NCI-H2227 (cell line): ENCODE results near the gene THSD8.
A peak's percentile ranks its signal among the peaks of the same experiment; 100 is the strongest.

Experiments
- DNase-seq: peaks from one replicate; lab custom pipeline; 2025; ENCODE audit not compliant: unreplicated experiment; lab: John Stamatoyannopoulos, UW

Gene THSD8

DNA sequence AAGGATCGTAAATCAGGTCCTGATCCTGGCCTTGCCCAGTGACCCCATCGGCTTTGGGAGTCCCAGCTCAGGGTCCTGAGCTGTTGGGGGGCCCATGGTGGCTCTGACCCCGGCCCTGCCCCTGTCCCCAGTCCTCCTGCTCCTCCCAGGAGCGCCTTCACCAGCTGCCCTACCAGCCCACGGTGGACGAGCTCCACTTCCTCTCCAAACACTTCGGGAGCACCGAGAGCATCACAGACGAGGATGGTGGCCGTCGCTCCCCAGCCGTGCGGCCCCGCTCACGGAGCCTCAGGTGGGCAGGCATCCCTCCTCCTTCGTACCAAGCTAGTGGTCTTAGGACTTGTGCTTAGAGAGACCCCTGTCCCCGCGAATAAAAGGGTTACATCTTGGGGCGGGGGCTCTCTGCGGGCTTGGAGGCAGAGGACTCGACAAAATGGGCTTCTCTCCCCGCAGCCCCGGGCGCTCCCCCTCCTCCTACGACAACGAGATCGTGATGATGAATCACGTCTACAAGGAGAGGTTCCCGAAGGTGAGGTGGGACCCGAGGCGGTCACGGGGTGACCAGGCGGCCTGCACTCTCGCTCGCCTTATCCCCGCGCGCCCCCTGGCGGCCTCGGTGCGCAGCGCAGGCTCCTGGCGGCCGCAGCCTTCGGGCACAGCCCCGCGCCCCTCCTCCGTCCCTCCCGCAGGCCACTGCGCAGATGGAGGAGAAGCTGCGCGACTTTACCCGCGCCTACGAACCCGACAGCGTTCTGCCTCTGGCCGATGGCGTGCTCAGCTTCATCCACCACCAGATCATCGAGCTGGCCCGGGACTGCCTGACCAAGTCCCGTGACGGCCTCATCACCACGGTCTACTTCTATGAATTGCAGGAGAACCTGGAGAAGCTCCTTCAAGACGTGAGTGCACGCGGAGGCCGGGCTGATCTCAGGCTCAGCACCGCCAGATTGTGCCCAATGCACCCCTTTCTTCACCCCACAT lies 45.6 kb downstream of the THSD8 start:
- peak; percentile 82 for DNase-seq
